ENCODE data around the gene MSH3.
"Not testable (repeated sequence)": the region's sequence is repeated elsewhere in the genome, so short reads cannot be mapped to it uniquely, and the experiment has no call there.

The MSH3 gene

DNA sequence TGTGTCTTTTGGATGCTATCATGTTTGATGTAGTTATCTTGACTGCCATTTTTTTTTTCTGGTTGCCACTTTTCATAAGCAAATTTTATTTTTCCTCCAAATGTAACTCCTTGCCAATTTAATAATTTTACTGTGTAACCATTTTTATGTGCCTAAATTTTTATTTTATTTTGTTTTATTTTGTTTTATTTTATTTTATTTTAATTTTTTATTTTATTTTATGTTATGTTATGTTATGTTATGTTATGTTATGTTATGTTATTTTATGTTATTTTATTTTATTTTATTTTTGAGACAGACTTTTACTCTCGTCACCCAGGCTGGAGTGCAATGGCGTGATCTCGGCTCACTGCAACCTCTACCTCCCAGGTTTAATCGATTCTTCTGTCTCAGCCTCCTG is 108.1 kb downstream of the MSH3 start:
- TF ChIP-seq ZNF274 (IDR thresholded peaks at IDR 0.05; ENCODE audit: low read depth, low read length) = no peak

DNA sequence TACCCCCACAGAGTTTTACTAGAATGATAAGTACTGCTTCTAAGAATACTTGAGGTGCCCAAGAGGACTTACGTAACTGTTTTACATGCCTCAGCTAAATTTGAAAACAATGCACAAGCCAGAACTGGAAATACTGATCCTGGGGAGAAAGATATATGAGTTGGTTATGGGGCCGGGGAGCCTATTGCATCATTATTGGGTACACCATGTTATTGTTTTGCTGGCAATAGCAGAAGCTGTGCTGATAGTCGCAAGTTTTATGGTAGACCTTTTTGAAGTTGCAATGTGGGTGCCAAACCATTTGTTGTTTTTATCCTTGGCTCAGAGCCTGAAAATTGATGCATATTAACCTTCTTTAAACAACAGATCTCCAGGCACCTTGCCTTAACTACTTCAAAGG is 108.8 kb downstream of the MSH3 start:
- TF ChIP-seq ZNF274 (IDR thresholded peaks at IDR 0.05; ENCODE audit: low read depth, low read length) = no peak
- no peak overlapping the region for H3K4me3 ChIP-seq (ENCODE audit: low read length)

More for the DNA sequence above, 108.1 kb downstream of the MSH3 start:
- H3K4me3 ChIP-seq (ENCODE audit: low read length) = no peak overlapping the region

DNA sequence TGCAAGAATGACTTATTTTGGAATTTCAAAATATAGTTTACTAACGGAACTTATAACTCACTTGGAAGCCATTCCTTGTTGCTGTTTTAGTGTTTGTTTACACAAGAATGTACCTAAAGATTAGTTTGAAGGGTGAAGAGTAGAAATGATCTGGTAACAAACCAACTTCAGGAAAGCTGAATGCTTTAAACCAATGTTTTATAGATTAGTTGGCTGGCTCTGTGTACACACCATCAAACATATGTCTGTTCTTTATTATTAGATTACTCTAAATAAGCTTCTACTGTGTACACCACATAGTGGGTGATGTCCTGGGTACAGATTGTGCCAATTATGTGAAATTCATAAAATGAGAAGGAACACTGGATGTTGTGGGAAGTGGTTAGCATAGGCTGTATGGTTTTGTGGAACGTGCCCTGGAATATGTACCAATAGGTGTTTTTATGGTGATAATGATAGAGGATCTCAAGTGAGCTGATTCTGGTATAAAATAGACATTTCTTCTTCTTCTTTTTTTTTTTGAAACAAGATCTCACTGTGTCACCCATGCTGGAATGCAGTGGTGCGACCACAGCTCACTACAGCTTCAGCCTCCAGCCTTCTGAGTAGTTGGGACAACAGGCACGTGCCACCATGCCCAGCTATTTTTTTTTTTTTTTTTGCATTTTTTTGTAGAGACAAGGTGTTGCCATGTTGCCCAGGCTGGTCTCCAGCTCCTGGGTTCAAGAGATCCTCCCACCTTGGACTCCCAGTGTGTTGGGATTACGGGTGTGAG is 109.6 kb downstream of the MSH3 start:
- no peak for TF ChIP-seq ZNF274 (IDR thresholded peaks at IDR 0.05; ENCODE audit: low read depth, low read length)
- H3K4me3 ChIP-seq (ENCODE audit: low read length) = no peak overlapping the region

DNA sequence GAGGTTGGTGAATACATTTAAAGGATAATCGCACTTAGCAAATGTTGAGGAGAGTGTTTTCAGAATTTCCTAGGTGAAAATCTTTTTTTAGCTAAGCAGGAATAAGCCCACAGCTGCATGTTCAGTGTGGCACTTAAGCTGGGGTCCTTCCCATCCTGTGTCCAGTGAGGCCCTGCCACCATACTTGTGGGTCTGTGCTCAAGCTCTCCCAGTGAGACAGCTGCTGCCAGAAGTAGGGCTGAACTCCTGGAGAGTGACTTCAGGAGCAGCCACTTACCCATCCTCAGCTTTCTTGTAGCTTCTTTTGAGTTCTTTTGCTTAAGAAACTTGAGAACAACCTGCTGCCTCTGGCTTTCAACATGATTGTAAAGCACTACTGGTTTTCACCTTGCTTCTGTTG is 110.3 kb downstream of the MSH3 start:
- no peak overlapping the region for H3K4me3 ChIP-seq (ENCODE audit: low read length)
- TF ChIP-seq ZNF274 (IDR thresholded peaks at IDR 0.05; ENCODE audit: low read depth, low read length) = no peak

DNA sequence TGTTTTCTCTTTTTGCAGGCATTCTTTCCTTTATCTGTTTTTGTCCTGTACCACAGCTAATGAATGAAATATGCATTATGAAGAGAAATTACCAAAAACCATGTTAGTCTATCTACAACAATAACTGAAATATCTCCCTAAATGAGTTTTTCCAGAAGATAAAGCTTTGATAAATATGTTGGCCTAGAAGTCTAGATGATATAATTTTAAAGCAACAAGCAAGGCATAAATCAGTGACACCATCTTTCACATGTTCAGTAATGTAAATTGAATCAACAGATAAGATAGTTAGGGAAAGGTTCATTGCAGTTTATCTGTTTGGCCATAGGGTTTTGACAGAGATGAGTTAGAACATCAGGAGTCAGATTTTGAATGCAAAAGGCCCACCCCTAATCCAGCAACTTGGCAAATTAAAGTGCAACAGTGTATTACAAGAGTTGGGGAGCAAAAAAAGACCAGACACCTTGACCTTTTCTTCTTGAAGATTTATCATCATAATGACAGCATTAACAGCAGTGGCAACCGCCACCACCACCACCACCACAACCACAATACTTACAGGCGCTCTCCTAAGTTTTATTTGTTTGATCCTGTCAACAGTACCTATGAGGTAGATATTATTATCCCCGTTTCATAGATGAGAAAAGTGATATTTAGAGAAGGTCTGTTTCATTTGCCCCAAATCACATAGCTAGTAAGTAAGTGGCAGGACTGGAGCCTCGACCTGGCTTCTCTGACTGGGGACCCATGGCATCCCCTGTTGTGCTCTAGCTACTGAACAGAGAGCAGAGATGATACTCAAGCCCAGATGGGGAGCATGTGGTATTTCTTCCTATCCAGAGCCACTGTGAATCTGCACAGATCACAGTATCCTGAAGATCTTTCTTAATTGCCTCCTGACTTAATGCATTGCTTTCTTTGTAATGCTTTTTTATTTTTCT is 123.2 kb downstream of the MSH3 start:
- TF ChIP-seq ZNF274 (IDR thresholded peaks at IDR 0.05; ENCODE audit: low read depth, low read length) = no peak
- H3K4me3 ChIP-seq (ENCODE audit: low read length) = no peak overlapping the region

DNA sequence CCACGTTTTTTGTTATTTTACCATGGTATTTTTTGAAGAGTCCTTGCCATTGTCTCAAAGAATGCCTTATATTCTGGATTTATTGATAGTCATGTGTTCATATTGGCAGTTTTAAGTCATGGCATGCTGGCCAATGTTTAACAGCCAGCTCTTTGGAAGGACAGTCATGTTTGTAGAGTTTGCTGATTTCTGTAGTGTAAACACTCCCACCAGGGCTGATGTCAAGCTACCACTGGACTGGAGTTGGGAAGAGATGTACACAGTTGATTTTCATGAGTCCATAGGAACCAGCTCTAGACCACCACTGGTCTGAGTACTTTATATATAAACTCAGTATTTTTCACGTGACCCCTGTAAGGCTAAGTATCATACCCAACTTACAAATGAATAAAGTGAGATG is 125.6 kb downstream of the MSH3 start:
- H3K4me3 ChIP-seq (ENCODE audit: low read length) = no peak overlapping the region
- TF ChIP-seq ZNF274 (IDR thresholded peaks at IDR 0.05; ENCODE audit: low read depth, low read length) = no peak

DNA sequence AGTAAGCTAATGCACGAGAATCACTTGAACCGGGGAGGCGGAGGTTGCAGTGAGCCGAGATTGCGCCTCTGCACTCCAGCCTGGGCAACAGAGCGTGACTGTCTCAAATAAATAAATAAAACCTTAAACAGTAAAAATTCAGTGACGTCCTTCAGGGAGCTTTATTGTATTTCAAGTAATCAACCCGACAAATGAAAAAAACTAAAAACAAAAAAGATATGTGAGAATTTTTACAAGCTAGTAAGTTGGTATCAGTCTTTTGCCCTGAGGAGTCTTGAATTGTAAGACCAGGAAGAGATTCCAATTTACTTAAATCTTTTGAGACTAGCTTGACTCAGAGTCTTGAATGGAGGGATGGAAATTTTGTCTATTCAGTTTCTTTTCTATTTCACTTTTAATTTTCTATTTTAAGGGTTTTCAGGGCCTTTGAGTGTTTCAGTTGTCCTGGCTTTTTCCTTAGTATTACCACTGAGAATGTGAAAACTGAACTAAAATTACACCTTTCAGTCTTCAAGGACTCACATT is 126.4 kb downstream of the MSH3 start:
- TF ChIP-seq ZNF274 (IDR thresholded peaks at IDR 0.05; ENCODE audit: low read depth, low read length) = no peak

DNA sequence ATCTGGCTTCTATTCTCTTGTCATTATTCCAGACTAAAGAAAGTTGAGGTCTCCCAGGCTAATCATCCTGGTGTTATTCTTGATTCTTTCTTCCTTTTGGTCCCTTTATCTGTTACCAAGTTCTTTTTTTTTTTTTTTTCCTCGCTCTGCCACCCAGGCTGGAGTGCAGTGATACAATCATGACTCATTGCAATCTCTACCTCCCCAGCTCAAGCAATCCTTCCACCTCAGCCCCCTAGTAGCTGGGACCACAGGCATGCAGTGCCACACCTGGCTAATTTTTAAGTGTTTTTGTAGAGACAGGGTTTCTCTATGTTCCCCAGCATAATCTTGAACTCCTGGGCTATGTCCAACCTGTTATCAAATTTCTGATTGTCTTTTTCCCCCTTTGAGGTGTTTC is 126.9 kb downstream of the MSH3 start:
- H3K4me3 ChIP-seq (ENCODE audit: low read length) = no peak overlapping the region
- no peak for TF ChIP-seq ZNF274 (IDR thresholded peaks at IDR 0.05; ENCODE audit: low read depth, low read length)

More for the DNA sequence above, 126.4 kb downstream of the MSH3 start:
- no peak overlapping the region for H3K4me3 ChIP-seq (ENCODE audit: low read length)

DNA sequence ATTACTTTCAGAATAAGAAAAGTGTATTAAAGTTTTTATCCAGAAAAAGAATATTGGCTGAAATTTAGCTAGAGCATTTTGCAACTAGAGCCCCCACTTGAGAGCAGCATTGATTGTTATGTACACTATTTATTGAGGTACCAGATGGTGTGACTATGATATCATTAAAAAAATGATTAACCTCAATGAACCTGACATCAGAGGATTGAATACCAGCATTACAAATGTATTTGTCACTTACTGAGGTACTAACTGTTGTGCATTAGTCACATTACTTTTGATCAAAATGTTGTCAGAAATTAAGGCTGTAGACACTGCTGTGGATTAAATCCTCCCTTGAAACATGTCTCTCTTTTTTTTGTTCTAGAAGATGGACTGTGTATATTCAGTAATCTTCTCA is 128.2 kb downstream of the MSH3 start:
- H3K4me3 ChIP-seq (ENCODE audit: low read length) = no peak overlapping the region
- TF ChIP-seq ZNF274 (IDR thresholded peaks at IDR 0.05; ENCODE audit: low read depth, low read length) = no peak

DNA sequence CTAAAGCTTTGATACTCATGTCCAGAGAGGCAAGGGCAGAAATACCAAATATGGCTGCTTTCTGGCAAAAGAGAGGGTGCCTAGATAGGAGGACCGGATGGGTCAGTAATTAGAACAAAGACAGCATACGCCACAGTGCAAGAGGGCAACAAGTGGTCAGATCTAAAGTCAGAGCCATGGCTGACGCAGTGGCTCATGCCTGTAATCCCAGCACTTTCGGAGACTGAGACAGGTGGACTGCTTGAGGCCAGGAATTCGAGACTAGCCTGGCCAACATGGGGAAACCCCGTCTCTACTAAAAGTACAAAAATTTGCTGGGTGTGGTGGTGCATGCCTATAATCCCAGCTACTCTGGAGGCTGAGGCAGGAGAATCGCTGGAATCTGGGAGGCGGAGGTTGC is 129.3 kb downstream of the MSH3 start:
- not testable (repeated sequence) for H3K4me3 ChIP-seq (ENCODE audit: low read length)

DNA sequence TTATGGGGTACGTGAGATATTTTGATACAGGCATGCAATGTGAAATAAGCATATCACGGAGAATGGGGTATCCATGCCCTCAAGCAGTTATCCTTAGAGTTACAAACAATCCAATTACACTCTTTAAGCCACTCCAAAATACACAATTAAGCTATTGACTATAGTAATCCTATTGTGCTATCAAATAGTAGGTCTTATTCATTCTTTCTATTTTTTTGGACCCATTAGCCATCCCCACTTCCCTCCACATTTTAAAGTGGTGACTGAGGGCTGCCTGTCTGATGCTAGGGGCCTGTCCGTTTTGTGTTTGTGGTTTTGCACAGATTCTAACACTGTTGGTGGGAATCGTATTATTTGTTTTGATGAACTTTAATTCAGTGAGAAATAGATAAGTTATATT is 130.0 kb downstream of the MSH3 start:
- no peak overlapping the region for H3K4me3 ChIP-seq (ENCODE audit: low read length)
- TF ChIP-seq ZNF274 (IDR thresholded peaks at IDR 0.05; ENCODE audit: low read depth, low read length) = no peak

DNA sequence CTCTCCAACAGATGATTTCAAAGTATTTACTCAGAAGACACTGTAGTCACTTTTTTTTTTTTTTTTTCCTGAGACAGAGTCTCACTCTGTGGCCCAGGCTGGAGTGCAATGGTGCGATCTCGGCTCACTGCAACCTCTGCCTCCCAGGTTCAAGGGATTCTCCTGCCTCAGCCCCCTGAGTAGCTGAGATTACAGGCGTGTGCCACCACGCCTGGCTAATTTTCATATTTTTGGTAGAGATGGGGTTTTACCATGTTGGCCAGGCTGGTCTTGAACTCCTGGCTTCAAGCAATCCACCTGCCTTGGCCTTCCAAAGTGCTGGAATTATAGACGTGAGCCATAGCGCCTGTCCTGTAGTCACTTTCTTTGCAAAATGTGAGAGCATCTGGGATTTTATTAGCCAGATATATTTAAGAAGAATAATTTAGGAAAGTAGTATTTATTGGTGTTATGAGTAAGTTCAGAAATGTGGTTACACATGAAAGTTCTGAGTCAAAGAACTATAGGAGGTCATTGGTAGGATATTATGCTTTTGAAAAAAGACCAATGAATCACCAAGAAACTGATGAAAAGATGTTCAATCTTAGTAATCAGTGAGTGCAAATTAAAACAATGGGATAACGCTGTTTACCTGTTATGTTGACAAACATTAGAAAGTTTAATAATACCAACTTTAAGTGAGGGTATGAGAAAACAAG is 135.0 kb downstream of the MSH3 start:
- H3K4me3 ChIP-seq (ENCODE audit: low read length) = not testable (repeated sequence)

DNA sequence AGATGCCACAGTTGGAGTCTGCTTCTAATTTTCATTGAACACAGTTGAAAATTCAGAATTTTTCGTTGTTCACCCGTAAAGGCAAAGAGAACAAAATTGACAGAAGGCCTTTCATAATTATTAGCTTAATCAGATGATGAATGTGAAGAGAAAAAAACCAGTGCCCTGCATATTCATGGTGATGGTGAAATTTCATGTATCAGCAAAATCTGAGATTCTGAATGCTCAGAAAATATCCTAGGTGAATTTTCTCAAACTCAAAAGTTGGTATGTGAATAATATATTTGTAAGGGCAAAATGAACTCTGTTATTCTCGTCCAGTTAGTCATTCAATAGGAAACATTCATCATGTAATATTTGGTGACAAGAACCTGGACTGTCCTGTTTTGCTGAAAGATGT is 136.2 kb downstream of the MSH3 start:
- TF ChIP-seq ZNF274 (IDR thresholded peaks at IDR 0.05; ENCODE audit: low read depth, low read length) = no peak

DNA sequence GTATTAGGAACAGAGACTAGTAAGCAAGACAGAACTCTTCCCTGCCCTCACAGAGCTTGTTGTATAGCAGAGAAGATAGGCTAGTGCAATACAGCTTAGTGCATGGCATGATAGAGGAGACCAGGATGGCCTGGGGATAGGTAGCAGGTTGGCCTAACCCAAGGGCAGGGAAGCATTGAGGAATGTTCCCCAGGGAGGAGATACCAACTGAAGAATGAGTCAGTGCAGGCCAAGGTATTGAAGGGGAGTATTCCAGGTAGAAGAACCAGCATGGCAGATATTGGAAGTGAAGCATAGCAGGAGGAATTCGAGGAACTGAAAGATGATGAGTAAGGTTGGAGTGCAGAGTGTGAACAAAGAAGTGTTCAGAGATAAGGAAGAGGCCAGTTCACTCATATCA is 138.9 kb downstream of the MSH3 start:
- H3K4me3 ChIP-seq (ENCODE audit: low read length) = no peak overlapping the region
- TF ChIP-seq ZNF274 (IDR thresholded peaks at IDR 0.05; ENCODE audit: low read depth, low read length) = no peak

More for the DNA sequence above, 136.2 kb downstream of the MSH3 start:
- no peak overlapping the region for H3K4me3 ChIP-seq (ENCODE audit: low read length)

Measured in GM08714 (cell line).